Measurements from ENCODE around the gene INAFM1.

Gene INAFM1

DNA sequence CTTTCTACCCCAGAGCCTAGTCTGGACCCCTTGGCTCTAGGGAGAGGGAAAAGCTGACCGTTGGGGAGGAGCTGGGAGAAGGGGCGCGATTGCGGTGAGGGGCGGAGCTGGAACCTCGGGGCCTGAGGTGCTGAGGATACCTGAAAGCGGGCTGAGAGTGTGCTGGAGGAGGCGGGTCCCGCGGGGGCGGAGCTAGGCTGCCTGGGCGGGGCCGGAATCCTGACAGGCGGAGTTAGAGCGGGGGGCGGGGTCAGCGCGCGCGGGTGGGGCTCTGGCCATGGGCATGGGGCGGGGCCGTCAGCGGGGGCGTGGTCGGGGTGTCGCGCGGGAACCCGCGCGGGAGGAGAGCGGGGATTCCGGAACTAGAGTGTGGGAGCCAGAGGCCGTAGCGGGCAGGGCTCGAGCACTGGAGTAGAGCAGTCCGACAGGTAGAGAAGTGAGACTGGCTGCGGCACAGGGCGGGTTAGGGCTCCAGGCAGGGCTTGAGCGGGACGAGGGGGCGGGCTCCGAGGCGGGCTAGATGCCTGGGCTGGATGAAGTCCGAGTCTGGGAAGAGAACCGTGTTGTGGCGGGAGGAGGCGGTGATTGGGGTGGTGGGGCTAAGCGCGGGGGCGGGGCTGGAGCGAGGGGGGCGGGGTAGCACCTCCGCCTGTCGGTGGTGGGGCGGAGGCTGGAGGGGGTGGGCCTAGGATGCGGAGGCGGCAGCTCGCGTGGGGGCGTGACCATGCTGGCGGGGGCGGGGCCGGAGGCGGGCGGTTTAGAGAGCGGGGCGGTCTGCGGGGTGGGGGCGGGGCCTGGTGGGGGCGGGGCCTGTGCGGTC is at the start of gene INAFM1:
Gene INAFM1, plus strand, starts transcription at position 815 of the 820 bp plus-strand sequence. CDS start 35 bp downstream, outside the sequence.
- Histone ChIP-seq H3K9me3 (ENCODE audit: severe bottlenecking) (no peaks in the 10 kb centered on the region), H3K4me3 (ENCODE audit: low read depth, low read length) (peak within 1 kb of the TSS; percentile 94), H3K27ac (peak within 1 kb of the TSS; percentile 95), H3K27me3 (ENCODE audit: insufficient read depth, low read depth, severe bottlenecking) (no peaks in the 10 kb centered on the region), H3K36me3 (peaks cover 36% of the 10 kb centered on the region)
- peak; percentile 96 for DNase-seq
- TF ChIP-seq, protein P1, sequence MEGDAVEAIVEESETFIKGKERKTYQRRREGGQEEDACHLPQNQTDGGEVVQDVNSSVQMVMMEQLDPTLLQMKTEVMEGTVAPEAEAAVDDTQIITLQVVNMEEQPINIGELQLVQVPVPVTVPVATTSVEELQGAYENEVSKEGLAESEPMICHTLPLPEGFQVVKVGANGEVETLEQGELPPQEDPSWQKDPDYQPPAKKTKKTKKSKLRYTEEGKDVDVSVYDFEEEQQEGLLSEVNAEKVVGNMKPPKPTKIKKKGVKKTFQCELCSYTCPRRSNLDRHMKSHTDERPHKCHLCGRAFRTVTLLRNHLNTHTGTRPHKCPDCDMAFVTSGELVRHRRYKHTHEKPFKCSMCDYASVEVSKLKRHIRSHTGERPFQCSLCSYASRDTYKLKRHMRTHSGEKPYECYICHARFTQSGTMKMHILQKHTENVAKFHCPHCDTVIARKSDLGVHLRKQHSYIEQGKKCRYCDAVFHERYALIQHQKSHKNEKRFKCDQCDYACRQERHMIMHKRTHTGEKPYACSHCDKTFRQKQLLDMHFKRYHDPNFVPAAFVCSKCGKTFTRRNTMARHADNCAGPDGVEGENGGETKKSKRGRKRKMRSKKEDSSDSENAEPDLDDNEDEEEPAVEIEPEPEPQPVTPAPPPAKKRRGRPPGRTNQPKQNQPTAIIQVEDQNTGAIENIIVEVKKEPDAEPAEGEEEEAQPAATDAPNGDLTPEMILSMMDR (IDR thresholded peaks at IDR 0.05; ENCODE audit: low read depth, low read length): no peak

GRCh38 chr19:47225746-47226425 is 48.8 kb upstream of the INAFM1 start:
- H3K27me3 ChIP-seq (ENCODE audit: insufficient read depth, low read depth, severe bottlenecking): no peaks in the 10 kb centered on the region
- no peaks in the 10 kb centered on the region for H3K9me3 ChIP-seq (ENCODE audit: severe bottlenecking)
- H3K4me3 ChIP-seq (ENCODE audit: low read depth, low read length): peak overlapping the region; percentile 53
- peaks cover 36% of the 10 kb centered on the region for H3K36me3 ChIP-seq
- H3K27ac ChIP-seq: peak overlapping the region; percentile 92
- TF ChIP-seq, protein P1 (IDR thresholded peaks at IDR 0.05; ENCODE audit: low read depth, low read length): no peak
- peak; percentile 82 for DNase-seq

DNA sequence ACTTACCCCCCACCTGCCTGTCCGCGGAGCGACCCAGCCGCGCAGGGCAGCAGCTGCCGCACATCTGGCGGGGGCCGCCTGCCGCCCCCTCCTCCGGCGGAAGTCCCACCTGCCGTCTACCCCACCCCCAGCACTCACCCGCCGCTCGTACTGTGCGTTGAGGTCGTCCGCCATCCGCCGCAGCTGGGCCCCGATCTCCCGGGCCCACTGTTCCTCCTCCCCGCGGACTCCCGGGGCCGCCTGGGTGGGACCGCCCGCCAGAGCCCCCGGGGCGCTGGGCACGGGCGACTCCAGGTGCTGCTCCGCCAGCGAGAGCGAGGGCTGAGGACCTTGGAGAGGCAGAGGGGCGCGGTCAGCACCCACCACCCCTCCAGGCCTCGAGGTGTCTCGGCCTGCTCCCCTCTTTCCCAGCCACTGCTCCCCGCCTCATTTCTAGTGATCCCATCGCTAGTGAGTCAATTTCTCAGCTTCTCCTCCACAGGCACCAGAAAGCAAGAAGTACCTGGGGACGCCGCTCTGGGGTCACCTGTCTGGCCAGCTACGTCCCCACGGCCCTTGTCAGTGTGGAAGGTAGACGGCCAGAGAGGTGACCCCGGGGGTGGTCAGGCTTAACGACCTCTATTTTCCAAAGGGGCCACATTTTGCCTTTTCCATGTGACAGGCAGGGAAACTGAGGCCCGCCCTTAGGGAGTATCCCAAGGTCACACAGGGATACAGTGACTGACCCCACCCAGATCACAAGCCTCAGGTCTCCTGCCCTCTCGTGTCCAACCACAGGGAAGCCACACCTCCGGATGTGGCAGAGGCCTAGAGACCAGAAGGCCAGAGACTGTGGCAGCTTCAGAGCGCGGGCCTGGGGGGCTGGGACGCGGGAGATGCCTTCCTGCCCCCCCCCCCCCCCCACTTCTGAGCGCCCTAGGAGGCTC is 48.0 kb upstream of the INAFM1 start:
- peak overlapping the region; percentile 92 for H3K27ac ChIP-seq

GRCh38 chr19:47227352-47228167 is 47.1 kb upstream of the INAFM1 start:
- peak overlapping the region; percentile 53 for H3K4me3 ChIP-seq (ENCODE audit: low read depth, low read length)

More for the DNA sequence above, 48.0 kb upstream of the INAFM1 start:
- Histone ChIP-seq H3K9me3 (ENCODE audit: severe bottlenecking) (no peaks in the 10 kb centered on the region), H3K27me3 (ENCODE audit: insufficient read depth, low read depth, severe bottlenecking) (no peaks in the 10 kb centered on the region), H3K4me3 (ENCODE audit: low read depth, low read length) (peak overlapping the region; percentile 53), H3K36me3 (peaks cover 31% of the 10 kb centered on the region)
- TF ChIP-seq, protein P1 (IDR thresholded peaks at IDR 0.05; ENCODE audit: low read depth, low read length): no peak
- peak; percentile 85 for DNase-seq

More at GRCh38 chr19:47227352-47228167, 47.1 kb upstream of the INAFM1 start:
- TF ChIP-seq, protein P1 (IDR thresholded peaks at IDR 0.05; ENCODE audit: low read depth, low read length): no peak
- H3K9me3 ChIP-seq (ENCODE audit: severe bottlenecking): no peaks in the 10 kb centered on the region
- no peaks in the 10 kb centered on the region for H3K27me3 ChIP-seq (ENCODE audit: insufficient read depth, low read depth, severe bottlenecking)
- peak overlapping the region; percentile 92 for H3K27ac ChIP-seq
- peaks cover 22% of the 10 kb centered on the region for H3K36me3 ChIP-seq
- DNase-seq: peak; percentile 92

Measured in WERI-Rb-1 (cell line).